M059J (cell line): ENCODE data around the gene MANEAL. TPM values are rescaled to one million over a fixed set of nuclear protein-coding genes. Genes with fewer than 3 reads are reported as not detected.
"Not testable (repeated sequence)": the region's sequence is repeated elsewhere in the genome, so short reads cannot be mapped to it uniquely, and the experiment has no call there.

ENCODE experiments used
- DNase-seq: peaks from one replicate; pipeline ENCODE4 v3.0.0-alpha.2; 2012; ENCODE audit warnings: low read depth
- total RNA-seq: library from RNA; depleted of rRNA; stranded (reverse); fragments of >200 nt; shearing (Covaris generic); gene quantifications from 2 replicates; pipeline ENCODE4 v1.2.3, GENCODE V29; 2014; rRNA removed

Gene MANEAL
- total RNA-seq = 6.5 and 7.2 TPM in 2 replicates

- DNase-seq = peak; percentile 45
Observed at GRCh38 chr1:37793773-37794371, at the start of gene MANEAL. MANEAL (plus strand) TSS chr1:37793847; CDS start chr1:37794183, 336 bp downstream.

- no peak for DNase-seq
Observed at GRCh38 chr1:37746806-37747205, 46.8 kb upstream of the MANEAL start.

- DNase-seq = no peak
Observed at GRCh38 chr1:37748565-37748964, 45.1 kb upstream of the MANEAL start.

DNA sequence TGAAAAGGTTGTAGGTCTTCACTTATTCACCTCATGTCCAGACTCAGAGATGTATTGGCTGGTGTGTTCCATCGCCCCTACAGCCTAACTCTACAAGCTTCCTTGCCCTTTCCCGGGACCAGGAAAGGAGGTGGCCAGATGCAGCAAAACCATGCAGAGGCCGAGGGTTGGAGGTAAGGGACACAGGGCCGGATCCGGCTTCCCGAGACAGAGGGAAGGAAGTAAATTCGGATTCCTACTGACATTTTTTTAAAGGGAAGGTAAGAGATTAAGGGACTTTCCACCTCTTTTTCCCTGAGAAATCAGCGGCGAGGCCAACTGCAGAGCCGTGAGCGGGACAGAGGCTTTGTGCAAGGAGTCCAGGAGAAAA is 41.4 kb upstream of the MANEAL start:
- DNase-seq = no peak

- no peak for DNase-seq
Observed at GRCh38 chr1:37752583-37753471, 40.8 kb upstream of the MANEAL start.

DNA sequence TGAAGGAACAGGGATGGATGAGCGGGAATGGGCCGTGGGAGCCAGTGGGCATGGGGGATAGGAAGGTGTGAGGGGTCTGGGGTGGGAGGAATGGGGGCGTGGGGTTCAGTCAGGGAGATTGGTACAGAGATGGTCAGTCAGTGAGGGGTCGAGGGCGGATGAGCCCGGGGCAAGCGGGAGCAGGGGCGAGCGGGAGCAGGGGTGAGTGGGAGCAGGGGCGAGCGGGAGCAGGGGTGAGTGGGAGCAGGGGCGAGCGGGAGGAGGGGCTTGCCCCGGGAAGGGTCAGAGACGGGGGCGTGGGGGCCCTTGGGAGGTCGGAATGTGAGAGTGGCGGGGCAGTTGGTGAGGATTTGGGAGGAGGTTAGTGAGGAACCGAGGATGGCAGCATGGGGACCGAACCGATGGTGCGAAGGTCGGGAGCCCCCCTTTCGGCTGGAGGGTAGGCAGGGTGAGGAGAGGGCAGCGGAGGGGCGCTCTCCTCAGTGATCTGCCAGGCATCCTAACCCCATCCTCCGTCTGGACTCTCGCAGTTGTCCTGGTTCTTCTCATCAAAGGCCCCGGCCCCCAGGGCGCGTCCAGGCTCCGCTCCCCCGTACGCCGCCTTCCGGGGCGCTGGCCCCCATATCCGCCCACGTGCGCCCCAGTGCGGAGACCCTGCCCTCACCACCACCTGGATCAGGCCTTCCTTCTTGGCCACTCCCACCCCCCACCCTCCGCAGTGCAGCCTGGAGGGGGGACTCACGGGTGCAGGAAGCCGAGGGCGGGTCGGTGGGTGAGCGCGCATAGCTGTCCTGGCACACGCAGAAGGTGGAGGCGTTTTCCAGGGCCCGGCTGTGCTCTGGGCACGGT is 40.0 kb upstream of the MANEAL start:
- no peak for DNase-seq

DNA sequence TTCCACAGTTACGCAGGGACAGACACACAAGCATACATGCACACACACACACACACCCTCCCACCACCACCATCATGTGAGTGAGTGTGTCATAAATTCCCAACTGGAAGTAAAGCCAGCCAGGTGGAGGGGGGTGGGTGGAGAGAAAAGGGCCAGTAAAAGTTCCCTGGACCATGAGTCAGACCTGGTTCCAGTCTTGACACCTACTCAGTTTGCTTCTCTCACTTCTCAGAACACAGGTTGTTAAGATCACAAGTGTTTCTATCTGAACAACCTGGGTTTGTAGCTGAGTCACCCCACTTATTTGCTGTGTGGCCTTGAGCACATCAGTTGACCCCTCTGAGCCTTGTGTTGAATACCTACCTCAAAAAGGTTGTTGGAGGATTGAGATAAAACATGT is 38.4 kb upstream of the MANEAL start:
- DNase-seq = peak; percentile 43

- DNase-seq = no peak
Observed at GRCh38 chr1:37755951-37756560, 37.6 kb upstream of the MANEAL start.

- DNase-seq = no peak
Observed at GRCh38 chr1:37759451-37759850, 34.2 kb upstream of the MANEAL start.

GRCh38 chr1:37761416-37762095 is 32.1 kb upstream of the MANEAL start:
- no peak for DNase-seq

GRCh38 chr1:37762516-37762915 is 31.1 kb upstream of the MANEAL start:
- DNase-seq = no peak

- DNase-seq = no peak
Observed at GRCh38 chr1:37763791-37764413, 29.7 kb upstream of the MANEAL start.

GRCh38 chr1:37764414-37764825 is 29.2 kb upstream of the MANEAL start:
- no peak for DNase-seq

DNA sequence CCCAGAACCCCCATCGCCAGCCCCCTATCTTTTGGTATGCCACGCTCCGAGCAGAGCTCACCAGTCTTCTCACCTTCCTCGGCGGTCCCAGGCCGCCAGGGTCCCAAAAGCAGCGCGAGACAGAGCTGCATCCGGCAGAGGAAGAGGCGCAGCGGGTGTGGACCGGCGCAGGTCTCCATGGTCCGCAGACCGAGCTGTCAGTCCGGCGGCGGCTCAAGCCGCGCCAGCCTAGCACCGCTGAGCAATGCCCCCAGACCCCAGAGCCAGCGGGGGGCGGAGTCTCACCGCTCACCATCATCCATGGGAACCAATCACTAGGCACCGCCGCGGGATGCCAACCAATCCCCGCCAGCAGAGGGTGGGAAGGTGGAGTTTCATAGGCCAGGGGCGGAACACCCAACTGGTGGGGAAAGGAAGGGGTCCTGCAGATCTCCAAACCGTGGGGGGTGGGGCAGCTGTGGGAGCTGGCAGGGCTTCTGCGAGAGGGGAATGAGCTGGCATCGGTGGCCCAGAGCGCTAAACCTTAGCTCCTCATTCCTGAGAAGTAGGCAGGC is 28.7 kb upstream of the MANEAL start, which contains the start of gene EPHA10:
Gene EPHA10 (minus strand): TSS at position 233 of the 554 bp plus-strand sequence. CDS start 54 bp downstream, at position 179.
- no peak for DNase-seq

DNA sequence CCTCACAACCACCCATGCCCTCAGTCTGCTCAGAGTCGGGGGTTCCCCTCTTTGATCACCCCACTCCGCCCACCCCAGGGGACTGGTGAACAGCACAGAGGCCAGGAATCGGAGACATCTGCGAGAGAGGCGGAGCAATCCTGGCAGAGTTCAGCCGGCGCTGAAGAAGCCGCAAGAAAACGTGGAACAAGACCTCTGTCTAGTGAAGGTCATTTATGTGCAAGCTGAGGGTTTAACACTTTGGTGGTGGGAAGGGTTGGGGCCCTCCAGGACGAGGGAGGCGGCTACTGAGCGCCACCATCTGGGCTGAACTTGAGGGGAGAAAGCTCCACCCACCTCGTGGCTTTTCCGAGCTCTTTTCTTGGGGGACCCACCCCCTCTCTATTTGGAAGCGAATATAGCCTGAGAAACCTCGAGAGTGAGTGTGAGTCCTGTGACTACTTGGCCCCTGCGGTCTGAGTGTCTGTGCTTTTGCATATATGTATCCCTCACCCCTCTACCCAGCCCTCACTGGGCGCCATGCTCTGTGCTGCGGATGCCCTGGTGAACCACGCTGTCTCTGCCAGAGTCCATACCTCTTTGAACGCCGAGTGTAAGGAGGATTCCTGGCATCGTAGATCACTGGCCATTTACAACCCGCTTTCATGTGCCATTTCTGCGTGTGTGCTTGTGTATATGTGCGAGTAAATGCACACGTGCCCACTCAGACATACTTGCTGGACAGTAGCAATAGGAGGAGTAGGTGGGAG is 27.6 kb upstream of the MANEAL start:
- peak; percentile 19 for DNase-seq

- no peak for DNase-seq
Observed at GRCh38 chr1:37767488-37767887, 26.2 kb upstream of the MANEAL start.

DNA sequence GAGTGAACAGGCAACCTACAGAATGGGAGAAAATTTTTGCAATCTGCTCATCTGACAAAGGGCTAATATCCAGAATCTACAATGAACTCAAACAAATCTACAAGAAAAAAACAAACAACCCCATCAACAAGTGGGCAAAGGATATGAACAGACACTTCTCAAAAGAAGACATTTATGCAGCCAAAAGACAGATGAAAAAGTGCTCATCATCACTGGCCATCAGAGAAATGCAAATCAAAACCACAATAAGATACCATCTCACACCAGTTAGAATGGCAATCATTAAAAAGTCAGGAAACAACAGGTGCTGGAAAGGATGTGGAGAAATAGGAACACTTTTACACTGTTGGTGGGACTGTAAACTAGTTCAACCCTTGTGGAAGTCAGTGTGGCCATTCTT is 22.2 kb upstream of the MANEAL start:
- not testable (repeated sequence) for DNase-seq

GRCh38 chr1:37776946-37777516 is 16.6 kb upstream of the MANEAL start:
- DNase-seq = no peak

GRCh38 chr1:37778654-37779053 is 15.0 kb upstream of the MANEAL start:
- no peak for DNase-seq
